Measurements from ENCODE around the gene KRT33B. TPM values are rescaled to one million over a fixed set of nuclear protein-coding genes. Genes with fewer than 3 reads are reported as not detected.

Gene KRT33B
- total RNA-seq, 1 donor from 2014 or later: not detected

GRCh38 chr17:41393294-41393693, 23.7 kb upstream of the KRT33B start:
- DNase-seq (ENCODE audit: low spot score in 2 of 2, unreplicated experiment in 2 of 2): no peak
- Mint-ChIP-seq H3K27ac (no peak overlapping the region), H3K9me3 (no peaks in the 10 kb centered on the region), H3K4me1 (peaks cover 28% of the 10 kb centered on the region), H3K4me3 (no peak overlapping the region), H3K36me3 (no peaks in the 10 kb centered on the region), H3K27me3 (ENCODE audit: low read depth) (no peaks in the 10 kb centered on the region)
- TF ChIP-seq CTCF (IDR thresholded peaks at IDR 0.05; ENCODE audit: unreplicated experiment): no peak

GRCh38 chr17:41392278-41392677, 22.7 kb upstream of the KRT33B start:
- no peak overlapping the region for H3K4me3 Mint-ChIP-seq
- no peaks in the 10 kb centered on the region for H3K9me3 Mint-ChIP-seq
- H3K27ac Mint-ChIP-seq: no peak overlapping the region
- H3K4me1 Mint-ChIP-seq: peaks cover 28% of the 10 kb centered on the region
- peaks cover 2% of the 10 kb centered on the region for H3K36me3 Mint-ChIP-seq
- TF ChIP-seq CTCF (IDR thresholded peaks at IDR 0.05; ENCODE audit: unreplicated experiment): no peak
- DNase-seq (ENCODE audit: low spot score in 2 of 2, unreplicated experiment in 2 of 2): no peak
- no peaks in the 10 kb centered on the region for H3K27me3 Mint-ChIP-seq (ENCODE audit: low read depth)

GRCh38 chr17:41391535-41391934, 21.9 kb upstream of the KRT33B start:
- no peaks in the 10 kb centered on the region for H3K27me3 Mint-ChIP-seq (ENCODE audit: low read depth)
- H3K27ac Mint-ChIP-seq: no peak overlapping the region

GRCh38 chr17:41390411-41390938, 20.9 kb upstream of the KRT33B start:
- no peak for TF ChIP-seq CTCF (IDR thresholded peaks at IDR 0.05; ENCODE audit: unreplicated experiment)
- peaks cover 14% of the 10 kb centered on the region for H3K4me1 Mint-ChIP-seq
- H3K4me3 Mint-ChIP-seq: no peak overlapping the region
- H3K9me3 Mint-ChIP-seq: peaks cover 10% of the 10 kb centered on the region
- no peaks in the 10 kb centered on the region for H3K27me3 Mint-ChIP-seq (ENCODE audit: low read depth)
- peaks cover 6% of the 10 kb centered on the region for H3K36me3 Mint-ChIP-seq
- no peak for DNase-seq (ENCODE audit: low spot score in 2 of 2, unreplicated experiment in 2 of 2)
- no peak overlapping the region for H3K27ac Mint-ChIP-seq

More at GRCh38 chr17:41391535-41391934, 21.9 kb upstream of the KRT33B start:
- Mint-ChIP-seq H3K9me3 (peaks cover 3% of the 10 kb centered on the region), H3K36me3 (peaks cover 5% of the 10 kb centered on the region), H3K4me1 (peaks cover 25% of the 10 kb centered on the region), H3K4me3 (no peak overlapping the region)
- TF ChIP-seq CTCF (IDR thresholded peaks at IDR 0.05; ENCODE audit: unreplicated experiment): no peak
- no peak for DNase-seq (ENCODE audit: low spot score in 2 of 2, unreplicated experiment in 2 of 2)

- no peak for DNase-seq (ENCODE audit: low spot score in 2 of 2, unreplicated experiment in 2 of 2)
- peaks cover 13% of the 10 kb centered on the region for H3K4me1 Mint-ChIP-seq
- H3K27me3 Mint-ChIP-seq (ENCODE audit: low read depth): no peaks in the 10 kb centered on the region
- H3K9me3 Mint-ChIP-seq: peaks cover 10% of the 10 kb centered on the region
- H3K4me3 Mint-ChIP-seq: no peak overlapping the region
- H3K27ac Mint-ChIP-seq: no peak overlapping the region
- no peak for TF ChIP-seq CTCF (IDR thresholded peaks at IDR 0.05; ENCODE audit: unreplicated experiment)
- peaks cover 6% of the 10 kb centered on the region for H3K36me3 Mint-ChIP-seq
Observed at GRCh38 chr17:41387670-41388069, 18.1 kb upstream of the KRT33B start.

GRCh38 chr17:41386227-41386626, 16.6 kb upstream of the KRT33B start:
- Mint-ChIP-seq H3K4me1 (peaks cover 10% of the 10 kb centered on the region), H3K4me3 (no peak overlapping the region), H3K36me3 (peaks cover 6% of the 10 kb centered on the region), H3K9me3 (peaks cover 10% of the 10 kb centered on the region), H3K27me3 (ENCODE audit: low read depth) (no peaks in the 10 kb centered on the region), H3K27ac (no peak overlapping the region)
- no peak for TF ChIP-seq CTCF (IDR thresholded peaks at IDR 0.05; ENCODE audit: unreplicated experiment)
- no peak for DNase-seq (ENCODE audit: low spot score in 2 of 2, unreplicated experiment in 2 of 2)

All from mesothelial cell of epicardium (in vitro differentiated cells).